GM18502 (cell line): ENCODE data around the gene FOSL2.
A peak's percentile ranks its signal among the peaks of the same experiment; 100 is the strongest.
"Not testable (repeated sequence)": the region's sequence is repeated elsewhere in the genome, so short reads cannot be mapped to it uniquely, and the experiment has no call there.

Experiments
- ATAC-seq: cut with Tn5 transposase; IDR thresholded peaks from one replicate; pipeline ENCODE4 v1.9.1; 2021; ENCODE audit warnings: mild to moderate bottlenecking; ENCODE audit not compliant: unreplicated experiment, poor library complexity

FOSL2 gene

GRCh38 chr2:28370354-28370753 is 22.3 kb upstream of the FOSL2 start:
- ATAC-seq: no peak

GRCh38 chr2:28371728-28372127 is 20.9 kb upstream of the FOSL2 start:
- ATAC-seq: not testable (repeated sequence)

- no peak for ATAC-seq
These were observed 18.8 kb upstream of the FOSL2 start for GRCh38 chr2:28373854-28374253.

- no peak for ATAC-seq
These were observed 18.3 kb upstream of the FOSL2 start for GRCh38 chr2:28374331-28374730.

- ATAC-seq: no peak
These were observed 17.4 kb upstream of the FOSL2 start for GRCh38 chr2:28375236-28375635.

- ATAC-seq: no peak
These were observed 16.7 kb upstream of the FOSL2 start for GRCh38 chr2:28375742-28376631.

GRCh38 chr2:28377195-28377816 is 15.4 kb upstream of the FOSL2 start:
- no peak for ATAC-seq

GRCh38 chr2:28377984-28378678 is 14.5 kb upstream of the FOSL2 start:
- ATAC-seq: no peak

GRCh38 chr2:28378679-28379584 is 13.7 kb upstream of the FOSL2 start:
- ATAC-seq: no peak

GRCh38 chr2:28380219-28380618 is 12.4 kb upstream of the FOSL2 start:
- no peak for ATAC-seq

- ATAC-seq: no peak
These were observed 11.2 kb upstream of the FOSL2 start for GRCh38 chr2:28381225-28382180.

GRCh38 chr2:28382755-28383154 is 9.9 kb upstream of the FOSL2 start:
- no peak for ATAC-seq

- ATAC-seq: no peak
These were observed 5.3 kb upstream of the FOSL2 start for GRCh38 chr2:28387082-28387960.

GRCh38 chr2:28389399-28390240 is 3.0 kb upstream of the FOSL2 start:
- ATAC-seq: no peak

- ATAC-seq: peak; percentile 28
These were observed 2.4 kb upstream of the FOSL2 start for GRCh38 chr2:28390241-28390745.

GRCh38 chr2:28390746-28391563 is 1.7 kb upstream of the FOSL2 start:
- ATAC-seq: no peak
